Heart right ventricle (tissue), 16 donors: ENCODE results near the gene FAM177A1. TPM values are rescaled to one million over a fixed set of nuclear protein-coding genes. Genes with fewer than 3 reads are reported as not detected.

Experiments
- ATAC-seq, 8 donors: fragments of 200-7000 bp; cut with Tn5 transposase; one replicate each; pipeline ENCODE4 v1.9.1; 2020; ENCODE audit warnings: mild to moderate bottlenecking in 8 of 8, moderate library complexity in 8 of 8, moderate number of reproducible peaks in 1 of 8
- DNase-seq, 2 donors: peaks; one replicate each; pipeline ENCODE4 v3.0.0-alpha.2; 2020
- H3K27ac ChIP-seq, 10 donors: fragments of 200-600 bp; sonication (generic) in 2 of 10; one replicate each; pipeline versions ENCODE4 v1.5.0 to v1.8.0; 2020 to 2022; ENCODE audit warnings: mild to moderate bottlenecking in 3 of 10
- H3K27me3 ChIP-seq, 7 donors: fragments of 200-600 bp; one replicate each; pipeline ENCODE4 v1.8.0; 2021 to 2022; ENCODE audit warnings: mild to moderate bottlenecking in 2 of 7
- H3K36me3 ChIP-seq, 9 donors: fragments of 200-600 bp; sonication (generic) in 1 of 9; one replicate each; pipeline versions ENCODE4 v1.5.0 to v1.8.0; 2020 to 2022; ENCODE audit warnings: mild to moderate bottlenecking in 2 of 9
- H3K4me1 ChIP-seq, 9 donors: fragments of 200-600 bp; sonication (generic) in 1 of 9; one replicate each; pipeline versions ENCODE4 v1.5.0 to v1.8.0; 2020 to 2022; ENCODE audit warnings: mild to moderate bottlenecking in 4 of 9
- H3K4me3 ChIP-seq, 10 donors: fragments of 200-600 bp; sonication (generic) in 2 of 10; one replicate each; pipeline versions ENCODE4 v1.5.0 to v1.8.0; 2020 to 2022; ENCODE audit warnings: mild to moderate bottlenecking in 7 of 10, moderate library complexity in 2 of 10
- H3K9me3 ChIP-seq, 11 donors: fragments of 200-600 bp in 10 of 11; sonication (generic) in 2 of 11; one replicate each; pipeline versions ENCODE4 v1.5.0 to v1.8.0; 2013 to 2022; ENCODE audit warnings: mild to moderate bottlenecking in 2 of 11, control low read depth in 1 of 11, moderate library complexity in 1 of 11
- WGBS, 2 donors: extraction: QIAGEN DNeasy Blood & Tissue Kit; methylation state at CpG; one replicate each; pipeline ENCODE4 v1.1.7; 2013; ENCODE audit warnings: inconsistent platforms in 1 of 2; 5-methylcytosine and 5-hydroxymethylcytosine counted together
- intact Hi-C, 10 donors: fragments of 100-400 bp; cut with DNase I; formaldehyde crosslinking; loops; one replicate each; pipeline versions ENCODE4 v1.11.1 to v1.14.2; 2022
- long read RNA-seq, 3 donors: library from polyadenylated mRNA; unstranded; transcript quantifications; one replicate each; pipeline ENCODE4 v2.0.0, GENCODE V29; 2020 to 2021
- polyA plus RNA-seq, 2 donors: library from polyadenylated mRNA; stranded (reverse); fragments of 200-250 nt; gene quantifications; one replicate each; pipeline ENCODE4 v1.2.3, GENCODE V29; 2013
- total RNA-seq, 10 donors: library from RNA; stranded (reverse); fragmentation: NEBNext Ultra II Directional in 3 of 10; extraction: Animal tissue kit (Norgen Biotek cat#: 25700) in 3 of 10; gene quantifications; one replicate each; pipeline versions ENCODE4 v1.2.1 to v1.2.4, GENCODE V29; 2021 to 2023
- TF ChIP-seq, protein P1 (sequence below), 9 donors: fragments of 200-600 bp; sonication (generic) in 2 of 9; IDR thresholded peaks; one replicate each; pipeline versions ENCODE4 v1.5.0 to v1.8.0; 2021 to 2022; ENCODE audit warnings: antibody characterized with exemption in 9 of 9, mild to moderate bottlenecking in 5 of 9, moderate library complexity in 1 of 9
- donor health status: Arrhythmogenic right ventricular cardiomyopathy.
- donor health status: ischemic (EF 13 %, LVEDD 7.1; RV severe dilation, severe dysfunction).
- donor health status: healthy with polysubstance abuse.
- donor health status: DM: no; HTN: yes; CAD: no.
- donor health status: DM: no; HTN: no; CAD: no.
- donor health status: ischemic (EF 25% LVEDD 6.9; RV normal size, moderate dysfunction).
- donor health status: ischemic (EF 25% LVEDD 5.7; RV mildly dilated, moderate dysfunction).
- donor health status: healthy.
- donor health status: DM: yes; HTN: yes; CAD: no.
- donor health status: Ischemic cardiomyopathy.
- donor health status: ischemic (EF 35%, LVEDD 5.7; RV mildly dilated, moderate dysfunction).
- donor health status: nonischemic (EF 11% LVEDD 7.7; RV severe dilation, severe dysfunction).
- donor health status: DM: yes; HTN: yes; CAD: no.
- donor health status: PGD.
- donor health status: ischemic (EF 29% LVEDD 5.4; RV normal size, mild dysfunction).
- donor health status: nonischemic (EF 23%, LVEDD 6.1; RV moderate dilation, normal function).

The FAM177A1 gene, protein sequence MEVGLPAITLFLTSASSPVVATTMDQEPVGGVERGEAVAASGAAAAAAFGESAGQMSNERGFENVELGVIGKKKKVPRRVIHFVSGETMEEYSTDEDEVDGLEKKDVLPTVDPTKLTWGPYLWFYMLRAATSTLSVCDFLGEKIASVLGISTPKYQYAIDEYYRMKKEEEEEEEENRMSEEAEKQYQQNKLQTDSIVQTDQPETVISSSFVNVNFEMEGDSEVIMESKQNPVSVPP
- 100 to 1,000 TPM in 6 of 10 donors, 10 to 100 TPM in 4; 68.1 to 122 (median 104) TPM for total RNA-seq
- 10 to 100 TPM; 45.9 to 76.3 TPM for polyA plus RNA-seq
- long read RNA-seq, donor 1, transcript FAM177A1-202 (6 exons, 858 nt), result major isoform, 20 of 62 reads
- long read RNA-seq, donor 1, transcript FAM177A1-201 (5 exons, 2,927 nt), result minor isoform, 14 of 62 reads
- long read RNA-seq, donor 1, partial matches to known transcripts, result 8 of 62 reads
- long read RNA-seq, donor 1, other reads (novel, unspliced or antisense), result 15 of 62 reads
- long read RNA-seq, donor 2, transcript FAM177A1-201 (5 exons, 2,927 nt), result minor isoform, 27 of 109 reads
- long read RNA-seq, donor 2, transcript FAM177A1-202 (6 exons, 858 nt), result major isoform, 44 of 109 reads
- long read RNA-seq, donor 2, transcript FAM177A1-207 (2 exons, 540 nt), result minor isoform, 6 of 109 reads
- long read RNA-seq, donor 2, partial matches to known transcripts, result 17 of 109 reads
- long read RNA-seq, donor 2, other reads (novel, unspliced or antisense), result 13 of 109 reads
- long read RNA-seq, donor 3, transcript FAM177A1-201 (5 exons, 2,927 nt), result major isoform, 59 of 123 reads
- long read RNA-seq, donor 3, transcript FAM177A1-202 (6 exons, 858 nt), result minor isoform, 39 of 123 reads
- long read RNA-seq, donor 3, partial matches to known transcripts, result 10 of 123 reads
- long read RNA-seq, donor 3, other reads (novel, unspliced or antisense), result 14 of 123 reads

DNA sequence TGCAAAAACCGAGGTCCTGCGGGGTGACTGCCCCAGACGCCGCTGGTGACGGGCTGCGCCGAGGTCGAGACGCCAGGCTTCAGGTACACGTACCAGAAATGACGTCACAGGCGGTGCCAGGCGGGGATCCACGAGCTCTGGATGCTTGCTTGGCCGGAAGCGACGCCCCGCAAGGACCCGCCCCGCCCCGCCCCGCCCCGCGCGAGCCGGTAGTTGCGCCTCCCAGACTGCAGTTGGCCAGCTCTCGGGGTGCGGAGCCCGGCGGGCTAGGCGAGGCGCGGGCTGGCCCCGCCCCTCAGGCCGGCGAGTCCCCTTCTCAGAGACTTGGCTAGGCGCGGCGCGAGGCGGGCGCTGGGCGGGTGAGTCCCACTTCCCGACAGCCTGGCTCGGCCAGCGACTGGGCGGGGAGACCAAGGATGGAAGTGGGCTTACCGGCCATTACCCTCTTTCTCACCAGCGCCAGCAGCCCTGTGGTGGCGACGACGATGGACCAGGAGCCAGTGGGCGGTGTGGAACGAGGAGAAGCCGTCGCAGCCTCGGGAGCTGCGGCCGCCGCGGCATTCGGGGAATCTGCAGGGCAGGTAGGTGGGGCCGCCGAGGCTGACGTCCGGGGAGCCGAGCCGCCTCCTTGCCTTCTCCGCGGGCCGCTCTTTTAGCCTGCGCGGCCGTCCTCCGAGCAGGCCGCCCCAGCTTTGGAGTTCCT lies at the start of gene FAM177A1:
Gene FAM177A1, plus strand, starts transcription at position 225 of the 703 bp plus-strand sequence. Its CDS starts 192 bp downstream, at position 417.
- 0 to 1% methylated on average over 76 to 77 of the region's 77 CpGs for WGBS, 2 donors
- Histone ChIP-seq H3K27me3 (no peaks in the 10 kb centered on the region), H3K36me3 (peaks cover 0 to 22% (median 5%) of the 10 kb centered on the region in 9 donors), H3K27ac (peak within 1 kb of the TSS; percentile 92 to 99 (median 96)), H3K4me1 (peaks cover 4 to 53% (median 33%) of the 10 kb centered on the region in 9 donors), H3K9me3 (no peaks in the 10 kb centered on the region), H3K4me3 (peak within 1 kb of the TSS; percentile 66 to 96 (median 81))
- intact Hi-C loops, result loop anchor here in 7 of 10 donors (2.0 to 10.0 kb wide), 8 partner anchors 63 to 369 kb away; partner anchors contain the start of genes PPP2R3C (in 4 of the 7), PRORP (in 3 of the 7), SRP54 (in 3 of the 7) and BAZ1A (in 1 of the 7)
- DNase-seq (peak; percentile 98 to 99), ATAC-seq (peak; percentile 97 to 99 (median 98))
- TF ChIP-seq, protein P1, sequence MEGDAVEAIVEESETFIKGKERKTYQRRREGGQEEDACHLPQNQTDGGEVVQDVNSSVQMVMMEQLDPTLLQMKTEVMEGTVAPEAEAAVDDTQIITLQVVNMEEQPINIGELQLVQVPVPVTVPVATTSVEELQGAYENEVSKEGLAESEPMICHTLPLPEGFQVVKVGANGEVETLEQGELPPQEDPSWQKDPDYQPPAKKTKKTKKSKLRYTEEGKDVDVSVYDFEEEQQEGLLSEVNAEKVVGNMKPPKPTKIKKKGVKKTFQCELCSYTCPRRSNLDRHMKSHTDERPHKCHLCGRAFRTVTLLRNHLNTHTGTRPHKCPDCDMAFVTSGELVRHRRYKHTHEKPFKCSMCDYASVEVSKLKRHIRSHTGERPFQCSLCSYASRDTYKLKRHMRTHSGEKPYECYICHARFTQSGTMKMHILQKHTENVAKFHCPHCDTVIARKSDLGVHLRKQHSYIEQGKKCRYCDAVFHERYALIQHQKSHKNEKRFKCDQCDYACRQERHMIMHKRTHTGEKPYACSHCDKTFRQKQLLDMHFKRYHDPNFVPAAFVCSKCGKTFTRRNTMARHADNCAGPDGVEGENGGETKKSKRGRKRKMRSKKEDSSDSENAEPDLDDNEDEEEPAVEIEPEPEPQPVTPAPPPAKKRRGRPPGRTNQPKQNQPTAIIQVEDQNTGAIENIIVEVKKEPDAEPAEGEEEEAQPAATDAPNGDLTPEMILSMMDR (IDR thresholded peaks at IDR 0.05), result no peak

DNA sequence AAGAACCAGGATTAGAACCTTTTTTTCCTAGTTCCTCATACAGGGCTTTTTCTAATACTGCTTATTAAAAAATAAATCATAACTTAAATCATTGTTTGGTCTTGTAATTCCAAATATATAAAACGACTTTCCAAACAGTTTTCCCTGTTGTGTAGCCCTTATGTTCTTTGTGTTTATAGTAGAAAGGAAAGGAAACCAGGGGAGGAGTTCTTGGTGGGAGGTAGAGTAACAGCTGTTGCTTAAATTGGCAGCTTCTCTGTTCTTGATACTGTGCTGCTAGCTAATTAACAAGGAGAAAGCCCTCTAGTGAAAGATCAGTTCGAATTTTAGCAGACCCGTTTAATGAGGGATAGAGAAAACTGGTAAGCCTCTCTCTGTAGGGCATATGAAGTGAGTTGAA lies 48.3 kb upstream of the FAM177A1 start:
- intact Hi-C loops, result no loop called here
- Histone ChIP-seq H3K4me1 (peaks cover 0 to 13% (median 5%) of the 10 kb centered on the region in 9 donors), H3K27ac (no peak overlapping the region), H3K36me3 (peaks cover 0 to 62% (median 16%) of the 10 kb centered on the region in 9 donors), H3K9me3 (no peaks in the 10 kb centered on the region), H3K27me3 (no peaks in the 10 kb centered on the region), H3K4me3 (no peak overlapping the region)
- peak in 1 of 8 donors; percentile 55 for ATAC-seq
- TF ChIP-seq, protein P1 (IDR thresholded peaks at IDR 0.05), result no peak
- DNase-seq, result no peak
- WGBS, 2 donors, result 33 to 39% methylated on average over 3 of the region's 3 CpGs

DNA sequence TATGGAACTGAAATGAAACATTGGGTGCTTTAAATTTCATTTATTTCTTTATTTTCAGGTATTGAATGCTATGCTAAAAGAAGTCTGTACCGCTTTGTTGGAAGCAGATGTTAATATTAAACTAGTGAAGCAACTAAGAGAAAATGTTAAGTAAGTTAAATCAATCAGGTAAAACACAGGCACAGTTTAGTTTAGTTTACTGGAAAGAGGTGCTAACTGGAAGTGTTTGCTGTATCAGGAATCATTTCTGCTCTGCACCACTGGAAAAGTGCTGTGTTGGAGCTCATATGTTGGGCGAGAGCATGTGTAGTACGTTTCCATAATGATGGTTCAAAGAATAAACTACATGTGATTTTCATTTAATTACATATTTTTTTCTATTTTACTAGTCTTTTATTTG lies 46.6 kb upstream of the FAM177A1 start:
- no peak for DNase-seq
- ATAC-seq, result no peak
- Histone ChIP-seq H3K4me1 (peaks cover 0 to 13% (median 3%) of the 10 kb centered on the region in 9 donors), H3K27me3 (no peaks in the 10 kb centered on the region), H3K9me3 (no peaks in the 10 kb centered on the region), H3K27ac (no peak overlapping the region), H3K4me3 (no peak overlapping the region), H3K36me3 (peaks cover 0 to 79% (median 16%) of the 10 kb centered on the region in 9 donors)
- TF ChIP-seq, protein P1 (IDR thresholded peaks at IDR 0.05), result no peak
- WGBS, 2 donors, result 96 to 98% methylated on average over 3 of the region's 3 CpGs
- intact Hi-C loops, result no loop called here
